ENCODE data around the gene OAS1.
"Not testable (repeated sequence)": the region's sequence is repeated elsewhere in the genome, so short reads cannot be mapped to it uniquely, and the experiment has no call there.

Gene OAS1

GRCh38 chr12:112900298-112901145, 6.2 kb upstream of the OAS1 start:
- peak; percentile 99 for DNase-seq

- peak; percentile 97 for DNase-seq
These were observed 5.5 kb upstream of the OAS1 start for GRCh38 chr12:112901271-112901670.

GRCh38 chr12:112904571-112904970, 2.2 kb upstream of the OAS1 start:
- DNase-seq = no peak

GRCh38 chr12:112905451-112906089, 1.2 kb upstream of the OAS1 start:
- DNase-seq = peak; percentile 23

GRCh38 chr12:112907415-112908157, 824 bp downstream of the OAS1 start:
- no peak for DNase-seq

GRCh38 chr12:112908548-112908947, 1.8 kb downstream of the OAS1 start:
- DNase-seq = no peak

- DNase-seq = no peak
These were observed 2.9 kb downstream of the OAS1 start for GRCh38 chr12:112909693-112910092.

GRCh38 chr12:112913038-112913688, 6.4 kb downstream of the OAS1 start:
- no peak for DNase-seq

GRCh38 chr12:112913888-112914287, 7.1 kb downstream of the OAS1 start:
- not testable (repeated sequence) for DNase-seq

- DNase-seq = no peak
These were observed 9.5 kb downstream of the OAS1 start for GRCh38 chr12:112916270-112916669.

- DNase-seq = no peak
These were observed 12.4 kb downstream of the OAS1 start for GRCh38 chr12:112919121-112919520.

- DNase-seq = no peak
These were observed 18.2 kb downstream of the OAS1 start for GRCh38 chr12:112924986-112925385.

- DNase-seq = not testable (repeated sequence)
These were observed 19.8 kb downstream of the OAS1 start for GRCh38 chr12:112926416-112927033.

- no peak for DNase-seq
These were observed 20.7 kb downstream of the OAS1 start for GRCh38 chr12:112927475-112927874.

- no peak for DNase-seq
These were observed 21.2 kb downstream of the OAS1 start for GRCh38 chr12:112927925-112928324.

- no peak for DNase-seq
These were observed 22.2 kb downstream of the OAS1 start for GRCh38 chr12:112928978-112929377.

GRCh38 chr12:112929715-112930114, 23.0 kb downstream of the OAS1 start:
- no peak for DNase-seq

- no peak for DNase-seq
These were observed 23.6 kb downstream of the OAS1 start for GRCh38 chr12:112930350-112930749.

GRCh38 chr12:112932485-112933128, 25.8 kb downstream of the OAS1 start:
- DNase-seq = no peak

GRCh38 chr12:112933129-112933505, 26.4 kb downstream of the OAS1 start:
- no peak for DNase-seq

GRCh38 chr12:112936264-112936663, 29.5 kb downstream of the OAS1 start:
- no peak for DNase-seq

- no peak for DNase-seq
These were observed 30.2 kb downstream of the OAS1 start for GRCh38 chr12:112936927-112937326.

Data from NCI-H1092 treated with DMSO at 0.1 percent for 48 hours (cell line).